K562 (cell line): ENCODE data around the gene MCCC1. TPM values are rescaled to one million over a fixed set of nuclear protein-coding genes. Genes with fewer than 3 reads are reported as not detected.

ENCODE experiments used
- ATAC-seq: fragments of 200-7000 bp; cut with Tn5 transposase; 3 replicates; pipeline ENCODE4 v1.9.1; 2020; ENCODE audit warnings: moderate library complexity
- BruUV-seq: library from RNA; stranded (reverse); fragments of 400-500 nt; replicated peaks from 2 replicates; lab custom pipeline; 2021; lab: Mats Ljungman, UMichigan
- CTCF ChIA-PET: fragments of 300-600 bp; formaldehyde crosslinking; extraction: SDS; loops from one replicate; lab custom pipeline; 2021; ENCODE audit warnings: low intra/inter-chr PET ratio; lab: Yijun Ruan, JAX
- POLR2A ChIA-PET: fragments of 300-600, 350-650 bp; sonication (Branson Sonifier 250); formaldehyde crosslinking; extraction: SDS; loops from one replicate; lab custom pipeline; 2021; ENCODE audit warnings: antibody characterized with exemption, inconsistent platforms; lab: Yijun Ruan, JAX
- DNase-seq, 4 experiments: peaks; one replicate each; pipeline versions ENCODE4 v3.0.0 to v3.0.0-alpha.2; 2011 to 2018; ENCODE audit warnings: low spot score in 3 of 4, mixed read lengths in 3 of 4; ENCODE audit errors: extremely low read depth in 1 of 4
- FAIRE-seq: peaks from 2 replicates; lab custom pipeline; 2011; peaks lifted over from hg19 to GRCh38; lab: Jason Lieb, UNC
- H2AFZ ChIP-seq: 2 replicates; pipeline ENCODE4 v1.6.0; 2011; ENCODE audit warnings: low read depth, low read length, control low read depth, inconsistent platforms
- H3K27ac ChIP-seq: fragments of 200-600 bp; 3 replicates; pipeline ENCODE4 v1.8.0; 2011; ENCODE audit warnings: low read depth, mild to moderate bottlenecking, control low read depth, inconsistent platforms, low read length, moderate library complexity, mixed read lengths; ENCODE audit errors: extremely low read depth
- H3K27me3 ChIP-seq, 2 experiments: fragments of 300-600 bp in 1 of 2; 2 replicates in 1 of 2; 3 replicates in 1 of 2; pipeline versions ENCODE4 v1.6.0 to v1.8.0; 2011; ENCODE audit warnings: inconsistent platforms in 2 of 2, low read length in 2 of 2, mild to moderate bottlenecking in 1 of 2, mixed read lengths in 1 of 2, moderate library complexity in 1 of 2; ENCODE audit not compliant: control insufficient read depth in 2 of 2, insufficient read depth in 2 of 2
- H3K36me3 ChIP-seq: fragments of 300-600 bp; 3 replicates; pipeline ENCODE4 v1.8.0; 2011; ENCODE audit warnings: mild to moderate bottlenecking, low read length, inconsistent platforms; ENCODE audit not compliant: control insufficient read depth, insufficient read depth
- H3K4me1 ChIP-seq, 2 experiments: fragments of 200-600 bp in 1 of 2; replicated peaks in 1 of 2; 2 replicates in 1 of 2; 3 replicates in 1 of 2; pipeline versions ENCODE4 v1.5.1 to v1.8.0; 2011; ENCODE audit warnings: inconsistent platforms in 2 of 2, low read length in 2 of 2, mild to moderate bottlenecking in 1 of 2, mixed read lengths in 1 of 2, moderate library complexity in 1 of 2; ENCODE audit not compliant: control insufficient read depth in 2 of 2, insufficient read depth in 2 of 2
- H3K4me2 ChIP-seq: 2 replicates; pipeline ENCODE4 v1.6.1; 2011; ENCODE audit warnings: low read length, control low read depth, inconsistent platforms, mixed read lengths; ENCODE audit not compliant: insufficient read depth
- H3K4me3 ChIP-seq: fragments of 200-600 bp; sonication (generic), shearing (Covaris generic); 2 replicates; pipeline ENCODE4 v1.5.1; 2016; ENCODE audit warnings: control low read depth, inconsistent platforms
- H3K79me2 ChIP-seq: fragments of 200-600 bp; 3 replicates; pipeline ENCODE4 v1.8.0; 2011; ENCODE audit warnings: low read length, inconsistent platforms; ENCODE audit not compliant: control insufficient read depth, insufficient read depth
- H3K9ac ChIP-seq, 2 experiments: 2 replicates each; pipeline versions ENCODE4 v1.6.0 to v1.6.1; 2011; ENCODE audit warnings: low read depth in 2 of 2, low read length in 2 of 2, control low read depth in 1 of 2, inconsistent platforms in 1 of 2, mild to moderate bottlenecking in 1 of 2, mixed read lengths in 1 of 2; ENCODE audit not compliant: insufficient read depth in 1 of 2
- H3K9me1 ChIP-seq: one replicate; pipeline ENCODE4 v1.6.0; 2011; ENCODE audit warnings: inconsistent platforms, mild to moderate bottlenecking, low read length, moderate library complexity; ENCODE audit not compliant: control insufficient read depth, insufficient read depth
- H3K9me3 ChIP-seq: replicated peaks from 2 replicates; pipeline ENCODE4 v1.5.1; 2011; ENCODE audit warnings: low read depth, low read length, inconsistent platforms; ENCODE audit not compliant: control insufficient read depth, insufficient read depth
- H4K20me1 ChIP-seq: replicated peaks from 2 replicates; pipeline ENCODE4 v1.6.1; 2011; ENCODE audit warnings: low read length, inconsistent platforms, mixed read lengths; ENCODE audit not compliant: control insufficient read depth, insufficient read depth
- BACH1 ChIP-seq: fragments of 200-800 bp; sonication (Bioruptor generic); IDR thresholded peaks from 2 replicates; pipeline ENCODE4 v1.6.1; 2016; ENCODE audit warnings: missing genetic modification characterization, missing compliant biosample characterization
- BHLHE40 ChIP-seq: IDR thresholded peaks from 2 replicates; pipeline ENCODE4 v1.6.1; 2011; ENCODE audit warnings: low read length, improper control_type of control experiment
- BRD4 ChIP-seq: fragments of 200-600 bp; sonication (generic); IDR thresholded peaks from 2 replicates; pipeline ENCODE4 v1.6.1; 2017; ENCODE audit warnings: inconsistent platforms
- ETS1 ChIP-seq: conservative IDR thresholded peaks from 2 replicates; pipeline ENCODE4 v1.6.1; 2011; ENCODE audit warnings: low read depth, mild to moderate bottlenecking, low read length; ENCODE audit not compliant: control insufficient read depth
- MYBL2 ChIP-seq, 2 experiments: fragments of 450-650 bp in 1 of 2; sonication (generic) in 1 of 2; formaldehyde crosslinking in 1 of 2; IDR thresholded peaks; 2 replicates each; pipeline versions ENCODE4 v1.6.1 to v1.8.1; 2017 to 2022; ENCODE audit warnings: borderline replicate concordance in 1 of 2, inconsistent platforms in 1 of 2, low read depth in 1 of 2, mild to moderate bottlenecking in 1 of 2, missing genetic modification reagents in 1 of 2, moderate library complexity in 1 of 2
- PBX2 ChIP-seq, 2 experiments: IDR thresholded peaks in 1 of 2; conservative IDR thresholded peaks in 1 of 2; 2 replicates each; pipeline ENCODE4 v1.6.1; 2016; ENCODE audit warnings: low read depth in 2 of 2, mild to moderate bottlenecking in 1 of 2, missing compliant biosample characterization in 1 of 2, missing genetic modification characterization in 1 of 2, moderate library complexity in 1 of 2
- POLR2H ChIP-seq: IDR thresholded peaks from 2 replicates; pipeline ENCODE4 v1.6.1; 2016; ENCODE audit warnings: missing genetic modification characterization, low read depth, mild to moderate bottlenecking, control low read depth, missing compliant biosample characterization, moderate library complexity
- UBTF ChIP-seq, 2 experiments: IDR thresholded peaks; 2 replicates each; pipeline ENCODE4 v1.6.1; 2012; ENCODE audit warnings: improper control_type of control experiment in 2 of 2, low read depth in 2 of 2, low read length in 2 of 2, borderline replicate concordance in 1 of 2
- XRCC4 ChIP-seq: IDR thresholded peaks from one replicate; pipeline ENCODE4 v1.6.1; 2011; ENCODE audit not compliant: insufficient read depth, insufficient read length; ENCODE audit errors: extremely low read depth
- ZBTB9 ChIP-seq: fragments of 450-650 bp; formaldehyde crosslinking; IDR thresholded peaks from 2 replicates; pipeline ENCODE4 v1.4.0; 2020; ENCODE audit warnings: mild to moderate bottlenecking, moderate library complexity
- ZNF316 ChIP-seq: fragments of 450-650 bp; IDR thresholded peaks from 2 replicates; pipeline ENCODE4 v1.6.1; 2016
- WGBS: fragments of 100-300 bp; shearing (Covaris generic); methylation state at CpG from one replicate; pipeline ENCODE4 v1.1.6; 2016; ENCODE audit warnings: low coverage, mixed read lengths; ENCODE audit not compliant: insufficient coverage; ENCODE audit errors: missing lambda C conversion rate; 5-methylcytosine and 5-hydroxymethylcytosine counted together
- in situ Hi-C: fragments of 300-500 bp; cut with MboI; formaldehyde crosslinking; loops from 4 replicates; pipeline ENCODE4 v1.15.0; 2018; ENCODE audit warnings: inconsistent platforms, mixed read lengths
- intact Hi-C: fragments of 100-400 bp; cut with micrococcal nuclease; formaldehyde crosslinking; loops from 2 replicates; pipeline ENCODE4 v1.14.2; 2022
- polyA plus RNA-seq, 8 experiments: library from polyadenylated mRNA; depleted of rRNA in 4 of 8; stranded (reverse) in 5 of 8; unstranded in 3 of 8; fragments of >200 nt; fragmentation: Nextera tagmentation in 2 of 8; fragmentation: Illumina TruSeq in 1 of 8; extraction: Ambion mirVana in 2 of 8; extraction: Trizol in 1 of 8; gene quantifications; 2 replicates each; pipeline versions ENCODE4 v1.2.1 to v1.2.3, GENCODE V29; 2011 to 2014; ENCODE audit warnings: inconsistent platforms in 1 of 8, missing spikeins in 1 of 8
- total RNA-seq, 7 experiments: library from RNA; depleted of rRNA in 6 of 7; stranded (reverse); fragments of >200 nt in 6 of 7; fragmentation: Illumina TruSeq in 2 of 7; extraction: Trizol in 2 of 7; gene quantifications; 2 replicates each; pipeline versions ENCODE4 v1.2.1 to v1.2.3, GENCODE V29; 2011 to 2021; ENCODE audit warnings: low replicate concordance in 1 of 7
- TF ChIP-seq, protein P1 (sequence below): fragments of 250-450 bp; sonication (Bioruptor Pico); IDR thresholded peaks from 2 replicates; pipeline ENCODE4 v1.8.0; 2022; ENCODE audit warnings: inconsistent platforms

MCCC1 gene
- total and polyA plus RNA-seq, 9 of the 15 experiments (the other 6 are each of a cell fraction or from before 2014, with no cell fraction given) = 13.7 to 26.9 (median 23.0) TPM

DNA sequence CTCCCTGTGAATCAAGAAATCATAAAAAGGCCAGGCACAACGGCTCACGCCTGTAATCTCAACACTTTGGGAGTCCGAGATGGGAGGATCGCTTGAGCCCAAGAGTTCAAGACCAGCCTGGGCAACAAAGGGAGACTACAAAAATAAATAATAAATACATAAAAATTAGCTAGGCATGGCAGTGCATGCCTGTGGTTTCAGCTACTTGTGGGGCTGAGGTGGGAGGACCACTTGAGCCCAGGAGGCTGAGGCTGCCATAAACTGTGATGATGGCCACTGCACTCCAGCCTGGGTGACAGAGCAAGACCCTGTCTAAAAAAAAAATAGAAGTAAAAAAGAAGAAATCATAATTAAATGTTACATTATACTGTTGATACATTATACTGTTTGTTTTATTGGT lies 91.0 kb downstream of the MCCC1 start:
- no peak overlapping the region for H3K27ac ChIP-seq
- H3K9me1 ChIP-seq = no peaks in the 10 kb centered on the region
- no peak overlapping the region for H3K4me2 ChIP-seq
- H3K36me3 ChIP-seq = no peaks in the 10 kb centered on the region
- no peak overlapping the region for H3K4me3 ChIP-seq
- ATAC-seq (no peak), DNase-seq (no peak), FAIRE-seq (no peak)
- peaks cover 14% of the 10 kb centered on the region in 2 experiments for H3K4me1 ChIP-seq
- intact Hi-C loops (no loop called here), in situ Hi-C loops (no loop called here)
- no peaks in the 10 kb centered on the region for H4K20me1 ChIP-seq
- BruUV-seq = no TSS peak
- H3K79me2 ChIP-seq = no peaks in the 10 kb centered on the region
- WGBS = 91% methylated on average over 4 of the region's 4 CpGs
- ChIA-PET POLR2A (no interaction called here), CTCF (no interaction called here)
- no peaks in the 10 kb centered on the region for H3K27me3 ChIP-seq
- H2AFZ ChIP-seq = no peak overlapping the region
- H3K9me3 ChIP-seq = no peaks in the 10 kb centered on the region
- H3K9ac ChIP-seq = no peak overlapping the region
- TF ChIP-seq, protein P1, sequence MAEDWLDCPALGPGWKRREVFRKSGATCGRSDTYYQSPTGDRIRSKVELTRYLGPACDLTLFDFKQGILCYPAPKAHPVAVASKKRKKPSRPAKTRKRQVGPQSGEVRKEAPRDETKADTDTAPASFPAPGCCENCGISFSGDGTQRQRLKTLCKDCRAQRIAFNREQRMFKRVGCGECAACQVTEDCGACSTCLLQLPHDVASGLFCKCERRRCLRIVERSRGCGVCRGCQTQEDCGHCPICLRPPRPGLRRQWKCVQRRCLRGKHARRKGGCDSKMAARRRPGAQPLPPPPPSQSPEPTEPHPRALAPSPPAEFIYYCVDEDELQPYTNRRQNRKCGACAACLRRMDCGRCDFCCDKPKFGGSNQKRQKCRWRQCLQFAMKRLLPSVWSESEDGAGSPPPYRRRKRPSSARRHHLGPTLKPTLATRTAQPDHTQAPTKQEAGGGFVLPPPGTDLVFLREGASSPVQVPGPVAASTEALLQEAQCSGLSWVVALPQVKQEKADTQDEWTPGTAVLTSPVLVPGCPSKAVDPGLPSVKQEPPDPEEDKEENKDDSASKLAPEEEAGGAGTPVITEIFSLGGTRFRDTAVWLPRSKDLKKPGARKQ (CRISPR knock-in tag) = no peak
- TF ChIP-seq UBTF (IDR thresholded peaks at IDR 0.05; ENCODE audit: borderline replicate concordance in 1 of 2, low read depth in 2 of 2, low read length in 2 of 2) (no peak), POLR2H (tag) (no peak), BACH1 (tag) (no peak), XRCC4 (no peak), MYBL2 (IDR thresholded peaks at IDR 0.05; ENCODE audit: low read depth) (no peak), MYBL2 (CRISPR knock-in tag; IDR thresholded peaks at IDR 0.05; ENCODE audit: borderline replicate concordance) (no peak), ETS1 (no peak), ZBTB9 (CRISPR knock-in tag) (no peak), ZNF316 (no peak), PBX2 (CRISPR knock-in tag; IDR thresholded peaks at IDR 0.05; ENCODE audit: low read depth) (no peak), PBX2 (tag; conservative IDR thresholded peaks at IDR 0.05; ENCODE audit: low read depth) (no peak), BRD4 (no peak), BHLHE40 (no peak)
